GM12873 (cell line): ENCODE measurements around the gene DMRT1.

Experiments
- TF ChIP-seq, protein P1 (sequence below): IDR thresholded peaks from 2 replicates; pipeline ENCODE4 v1.5.1; 2012; ENCODE audit warnings: low read depth, mild to moderate bottlenecking, moderate library complexity, low read length, control low read depth; ENCODE audit not compliant: insufficient read depth; ENCODE audit errors: missing control alignments

The DMRT1 gene

DNA sequence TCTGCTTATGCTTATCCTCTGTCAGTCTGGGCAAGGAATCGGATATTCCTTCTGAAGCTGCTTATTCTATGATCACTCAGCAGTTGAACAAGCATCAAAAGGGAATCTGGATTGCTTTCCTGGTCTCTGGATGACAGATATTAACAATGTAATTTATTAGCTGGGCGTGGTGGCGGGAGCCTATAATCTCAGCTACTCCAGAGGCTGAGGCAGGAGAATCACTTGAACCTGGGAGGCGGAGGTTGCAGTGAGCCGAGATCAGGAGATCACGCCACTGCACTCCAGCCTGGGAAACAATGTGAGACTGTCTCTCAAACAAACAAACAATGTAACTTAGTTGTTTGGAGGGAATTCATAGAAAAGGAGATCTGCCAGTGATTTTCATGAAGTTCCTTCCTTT is 45.4 kb downstream of the DMRT1 start:
- TF ChIP-seq, protein P1, sequence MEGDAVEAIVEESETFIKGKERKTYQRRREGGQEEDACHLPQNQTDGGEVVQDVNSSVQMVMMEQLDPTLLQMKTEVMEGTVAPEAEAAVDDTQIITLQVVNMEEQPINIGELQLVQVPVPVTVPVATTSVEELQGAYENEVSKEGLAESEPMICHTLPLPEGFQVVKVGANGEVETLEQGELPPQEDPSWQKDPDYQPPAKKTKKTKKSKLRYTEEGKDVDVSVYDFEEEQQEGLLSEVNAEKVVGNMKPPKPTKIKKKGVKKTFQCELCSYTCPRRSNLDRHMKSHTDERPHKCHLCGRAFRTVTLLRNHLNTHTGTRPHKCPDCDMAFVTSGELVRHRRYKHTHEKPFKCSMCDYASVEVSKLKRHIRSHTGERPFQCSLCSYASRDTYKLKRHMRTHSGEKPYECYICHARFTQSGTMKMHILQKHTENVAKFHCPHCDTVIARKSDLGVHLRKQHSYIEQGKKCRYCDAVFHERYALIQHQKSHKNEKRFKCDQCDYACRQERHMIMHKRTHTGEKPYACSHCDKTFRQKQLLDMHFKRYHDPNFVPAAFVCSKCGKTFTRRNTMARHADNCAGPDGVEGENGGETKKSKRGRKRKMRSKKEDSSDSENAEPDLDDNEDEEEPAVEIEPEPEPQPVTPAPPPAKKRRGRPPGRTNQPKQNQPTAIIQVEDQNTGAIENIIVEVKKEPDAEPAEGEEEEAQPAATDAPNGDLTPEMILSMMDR, result no peak

DNA sequence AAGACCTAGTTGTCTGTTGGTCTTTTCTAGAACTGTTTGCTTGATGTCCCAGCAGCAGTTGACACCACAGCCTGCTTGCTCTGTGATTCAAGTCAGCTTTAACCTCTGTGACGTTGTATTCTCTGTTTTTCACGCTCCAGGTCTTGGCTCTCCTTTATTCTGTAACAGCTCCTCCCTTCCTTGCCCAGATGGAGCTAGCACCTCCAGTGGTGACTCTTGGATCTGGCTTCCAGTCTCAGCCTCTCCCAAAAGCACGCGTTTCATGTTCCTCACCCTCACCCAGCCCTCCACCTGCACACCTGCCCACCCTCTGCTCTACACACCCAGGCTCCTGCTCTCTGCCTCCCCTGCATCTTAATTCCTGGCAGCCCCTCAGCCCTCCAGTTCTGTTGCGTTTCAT is 50.6 kb downstream of the DMRT1 start:
- TF ChIP-seq, protein P1, result peak; percentile 25

DNA sequence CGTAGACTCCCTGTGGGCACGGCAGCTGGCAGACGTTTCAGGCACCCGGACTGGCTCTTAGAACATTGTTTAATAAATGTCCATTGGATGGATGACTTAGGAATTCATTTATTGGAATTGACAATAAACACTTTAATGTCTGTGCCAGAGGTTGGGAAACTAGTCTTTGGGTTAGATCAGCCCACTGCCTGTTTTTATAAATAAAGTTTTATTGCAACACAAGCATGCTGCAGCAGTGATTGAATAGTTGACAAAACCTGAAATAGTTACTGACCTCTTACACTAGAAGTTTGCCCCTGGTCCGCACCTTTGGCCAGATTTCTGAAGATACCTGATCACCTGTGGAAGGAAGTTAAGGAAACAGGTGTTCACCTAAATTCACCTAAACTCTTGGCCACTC is 51.6 kb downstream of the DMRT1 start:
- TF ChIP-seq, protein P1, result no peak

DNA sequence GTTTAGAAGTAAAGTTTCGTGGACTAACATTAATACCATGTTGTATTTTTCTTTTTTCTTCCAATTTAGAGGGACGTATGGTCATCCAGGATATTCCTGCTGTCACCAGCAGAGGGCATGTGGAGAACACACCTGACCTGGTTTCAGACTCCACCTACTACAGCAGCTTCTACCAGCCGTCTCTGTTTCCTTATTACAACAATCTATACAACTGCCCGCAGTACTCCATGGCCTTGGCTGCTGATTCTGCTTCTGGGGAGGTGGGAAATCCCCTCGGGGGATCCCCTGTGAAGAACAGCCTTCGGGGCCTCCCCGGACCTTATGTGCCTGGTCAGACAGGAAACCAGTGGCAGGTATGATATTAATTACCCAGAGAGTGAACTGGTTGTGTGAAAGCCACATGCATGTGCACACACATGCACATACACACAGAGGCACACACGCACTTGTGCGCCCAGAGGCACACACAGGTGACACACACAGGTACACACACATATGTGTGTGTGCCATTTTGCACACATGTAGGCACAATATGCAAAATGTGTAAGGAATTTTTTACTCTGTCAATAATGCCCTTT is 52.4 kb downstream of the DMRT1 start:
- TF ChIP-seq, protein P1, result peak; percentile 87

DNA sequence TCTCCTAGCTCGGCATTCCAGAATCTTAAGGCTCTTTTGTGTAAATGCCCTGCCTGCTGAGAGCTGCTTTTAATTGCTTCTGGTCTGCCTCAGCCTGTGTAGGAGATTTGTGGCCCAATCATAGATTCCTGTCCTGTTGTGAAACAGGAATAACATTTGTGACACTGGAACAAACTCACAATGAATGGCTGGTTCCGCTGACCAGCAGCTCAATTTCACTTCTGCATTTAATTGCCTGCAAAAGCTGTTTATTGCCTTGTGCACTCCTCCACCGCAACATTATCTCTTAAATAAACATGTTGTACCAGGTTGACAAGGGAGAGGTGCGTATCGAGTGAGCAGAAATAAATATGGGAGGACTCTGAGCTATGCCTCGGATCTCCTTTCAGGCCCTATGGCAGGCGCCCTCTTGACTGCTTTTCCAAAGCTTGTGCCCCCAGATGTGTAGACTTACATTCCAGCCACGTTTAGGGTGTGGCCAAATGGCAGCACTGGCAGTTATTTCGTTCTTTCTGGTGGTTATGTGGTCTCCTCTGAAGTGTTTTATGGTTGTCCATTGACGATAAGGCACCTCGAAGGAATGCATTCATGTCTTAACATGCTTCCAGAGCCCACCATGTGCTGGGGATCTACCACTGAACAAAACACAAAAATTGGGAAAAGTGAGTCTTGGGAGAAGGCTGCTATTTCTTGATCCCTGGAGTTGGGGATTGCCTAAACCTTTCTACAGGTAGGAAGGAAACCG is 58.1 kb downstream of the DMRT1 start:
- TF ChIP-seq, protein P1, result no peak

DNA sequence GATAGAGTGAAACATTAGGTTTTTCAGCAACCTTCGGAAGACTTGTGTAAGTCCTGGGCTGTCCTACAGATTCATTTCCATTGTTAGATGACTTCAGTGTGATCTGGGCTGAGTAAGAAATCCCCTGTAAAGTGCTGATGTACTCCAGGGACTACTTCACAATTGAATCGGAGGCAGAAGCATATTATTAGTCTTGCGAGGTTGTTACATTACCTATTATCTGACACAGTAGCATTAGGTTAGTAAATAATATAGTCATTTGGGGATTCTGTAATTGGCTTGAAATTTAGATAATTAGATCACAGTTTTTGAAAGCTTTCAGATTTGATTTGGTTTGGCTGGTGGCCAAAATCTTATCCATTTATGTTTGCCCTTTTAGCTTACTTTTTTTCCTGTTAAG is 62.4 kb downstream of the DMRT1 start:
- TF ChIP-seq, protein P1, result no peak

DNA sequence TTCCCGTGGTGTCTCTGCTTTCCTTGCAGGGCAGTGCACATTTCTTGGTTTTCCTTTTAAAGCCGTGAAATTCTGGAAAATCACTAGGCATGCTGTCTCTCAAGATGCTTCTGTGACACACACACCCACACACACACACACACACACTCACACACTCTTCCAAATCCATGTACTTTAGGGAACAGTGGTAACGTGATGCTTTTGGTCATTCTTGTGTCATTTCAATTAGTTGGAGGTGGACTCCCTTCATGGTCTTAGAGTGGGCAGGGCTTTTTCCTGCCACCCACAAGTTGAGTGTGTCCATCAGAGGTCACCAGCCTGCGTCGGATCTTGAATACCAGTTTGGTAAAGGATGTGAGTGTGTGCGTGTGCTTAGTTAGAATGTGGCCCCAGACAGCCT is 64.4 kb downstream of the DMRT1 start:
- TF ChIP-seq, protein P1, result no peak
